SHP77 treated with DMSO at 0.1 percent for 48 hours (cell line): Measurements from ENCODE around the gene CCDC148.

Experiments
- DNase-seq: peaks from one replicate; lab custom pipeline; 2025; lab: John Stamatoyannopoulos, UW

Gene CCDC148

GRCh38 chr2:158174495-158174894, 282.1 kb downstream of the CCDC148 start:
- no peak for DNase-seq

DNA sequence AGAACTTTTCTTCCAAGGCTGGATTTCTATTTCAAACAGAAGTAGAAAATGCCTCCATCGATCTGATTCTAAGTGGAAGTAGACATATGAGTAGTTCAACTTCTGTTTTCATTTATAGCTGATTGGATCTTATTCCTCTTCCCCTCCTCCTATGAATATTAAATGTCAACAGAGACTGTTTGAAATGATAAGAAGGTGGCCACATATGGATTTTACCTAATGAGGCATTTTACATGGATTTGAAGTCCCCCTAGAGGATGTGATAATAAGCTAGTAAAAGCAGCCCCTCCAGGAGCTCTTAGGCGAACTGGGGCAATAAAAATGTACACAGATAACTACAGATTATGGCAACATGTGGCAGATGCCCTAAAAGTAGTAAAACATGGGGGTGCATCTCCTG, 283.8 kb downstream of the CCDC148 start:
- no peak for DNase-seq

- DNase-seq: no peak
Measured at GRCh38 chr2:158154596-158154995, 302.0 kb downstream of the CCDC148 start.

- no peak for DNase-seq
Measured at GRCh38 chr2:158153270-158154015, 303.1 kb downstream of the CCDC148 start.

DNA sequence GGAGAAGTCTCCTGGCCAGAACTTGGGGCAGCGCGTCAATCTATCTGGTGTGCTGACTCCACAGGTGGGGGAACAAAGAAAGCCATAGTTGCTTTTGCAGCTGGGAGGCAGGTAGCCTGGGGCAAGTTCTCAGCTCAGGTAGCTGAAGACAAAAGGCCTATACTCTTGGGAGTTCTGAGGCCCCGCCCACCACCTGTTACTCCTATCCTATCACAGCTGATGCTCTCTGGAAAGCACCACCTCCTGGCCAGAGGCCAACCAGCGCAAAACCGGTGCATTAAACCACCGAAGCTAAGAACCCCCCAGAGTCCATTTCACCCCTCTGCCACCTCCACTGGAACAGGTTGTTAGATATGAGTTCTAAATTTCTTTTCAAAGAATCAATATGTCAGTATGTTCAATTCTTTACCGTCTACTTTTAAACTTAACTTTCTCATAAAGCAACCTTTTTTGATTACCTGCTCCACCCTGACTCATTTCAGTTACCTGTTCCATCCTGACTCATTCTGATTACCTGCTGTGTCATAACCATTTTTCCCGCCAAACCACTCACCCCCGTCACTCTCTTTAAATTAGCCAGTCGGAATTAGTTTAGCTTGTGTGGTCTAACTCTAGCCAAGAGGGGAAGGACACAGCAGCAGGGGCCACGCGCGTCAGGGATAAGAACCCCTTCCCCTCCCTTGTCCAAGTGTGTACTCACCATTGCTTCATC, 311.5 kb downstream of the CCDC148 start:
- no peak for DNase-seq

DNA sequence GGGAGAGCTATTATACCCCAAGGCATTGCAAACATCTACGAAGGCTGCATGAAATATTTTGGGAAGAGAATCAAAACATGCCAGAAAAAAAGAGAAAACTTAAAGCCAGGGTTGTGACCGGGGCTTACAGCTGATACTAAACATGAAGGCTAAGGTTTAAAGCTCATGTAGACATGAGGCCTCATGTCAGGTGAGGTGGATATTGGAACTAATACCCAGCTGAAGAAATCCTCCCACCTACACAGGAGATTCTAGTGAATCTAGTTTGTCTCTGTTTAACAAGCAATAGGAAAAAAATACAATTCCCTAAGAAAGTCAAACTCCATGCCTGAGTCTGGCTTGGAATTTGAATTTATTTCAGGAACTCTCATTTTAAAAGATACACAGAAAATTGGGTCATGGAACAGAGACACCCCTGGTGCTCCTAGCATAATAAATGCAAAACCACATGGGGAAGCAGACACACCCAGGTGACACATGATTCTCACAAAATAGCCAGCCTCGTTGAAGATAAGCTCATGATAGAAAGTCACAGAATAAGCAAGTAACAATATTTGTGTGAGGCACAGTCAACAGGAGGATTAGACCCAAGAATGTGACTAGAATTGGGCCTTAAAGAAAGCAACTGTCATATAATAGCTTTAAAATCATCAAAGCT, 312.7 kb downstream of the CCDC148 start:
- no peak for DNase-seq

DNA sequence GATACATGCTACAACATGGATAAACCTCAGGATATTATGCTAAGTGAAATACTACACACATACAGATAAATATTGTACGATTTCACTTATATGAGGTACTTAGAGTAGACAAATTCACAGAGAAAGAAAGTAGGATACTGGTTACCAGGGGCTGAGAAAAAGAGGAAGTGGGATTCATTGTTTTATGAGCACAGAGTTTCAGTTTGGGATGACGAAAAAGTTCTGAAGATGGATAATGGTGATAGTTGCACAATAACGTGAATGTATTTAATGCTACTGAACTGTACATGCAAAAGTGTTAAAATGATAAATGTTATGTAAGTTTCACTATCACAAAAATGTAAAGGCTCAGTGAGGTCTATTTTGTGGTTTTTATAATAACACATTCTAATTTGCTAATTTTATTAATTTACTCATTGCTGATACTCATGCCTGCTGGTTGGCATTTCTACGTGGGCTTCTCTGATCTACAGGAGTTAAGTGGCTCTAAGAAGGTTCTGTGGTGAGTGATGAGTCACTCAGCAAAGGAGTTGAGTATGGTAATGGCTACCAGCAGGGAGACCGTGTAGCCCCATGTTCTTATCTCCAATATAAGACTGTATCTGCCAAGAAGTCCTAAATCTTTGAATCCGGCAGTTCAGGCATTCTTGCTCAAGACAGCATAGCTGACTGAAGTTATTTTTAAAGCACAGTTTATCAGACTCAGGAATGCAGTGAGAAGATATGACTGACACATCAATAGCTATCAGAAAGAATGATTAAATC, 313.8 kb downstream of the CCDC148 start:
- DNase-seq: no peak

- no peak for DNase-seq
Measured at GRCh38 chr2:158142165-158142564, 314.4 kb downstream of the CCDC148 start.

DNA sequence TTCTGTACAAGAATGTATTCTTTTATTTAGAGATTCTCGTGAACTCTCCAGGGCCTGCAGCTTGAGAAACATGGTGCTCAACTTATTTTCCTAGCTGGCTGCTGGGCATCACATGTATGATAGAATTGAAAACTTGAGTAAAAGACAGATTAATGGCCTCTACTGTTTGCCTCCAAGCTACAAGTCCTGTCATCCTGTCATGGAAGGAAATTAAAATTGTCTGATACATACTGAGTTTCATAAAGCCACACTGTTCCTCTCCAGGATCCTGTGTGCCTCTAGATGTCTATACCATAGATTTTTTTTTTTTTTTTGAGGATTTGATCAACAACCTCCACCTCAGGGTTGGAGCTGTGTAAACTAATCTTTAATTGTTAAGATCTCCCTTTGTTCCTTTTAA, 316.4 kb downstream of the CCDC148 start:
- DNase-seq: no peak

DNA sequence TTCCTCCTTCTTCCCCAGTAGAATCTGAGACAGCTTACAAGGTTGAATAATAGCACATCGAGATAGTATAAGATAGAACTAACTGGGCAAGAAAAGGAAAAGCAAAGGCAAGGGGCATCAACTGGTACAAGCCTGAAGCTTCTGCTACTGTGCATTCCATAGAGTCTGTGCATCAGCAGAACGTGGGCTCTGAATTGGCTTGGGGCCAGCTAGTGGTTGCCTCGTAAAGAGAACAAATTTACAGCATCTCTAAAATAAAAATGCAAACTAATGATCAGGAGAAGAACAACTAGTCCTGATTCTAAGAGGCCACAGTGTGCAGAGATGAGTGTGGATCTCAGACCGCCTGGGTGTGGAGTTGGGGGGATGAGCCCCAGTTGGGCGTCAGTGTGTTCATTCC, 318.3 kb downstream of the CCDC148 start:
- no peak for DNase-seq

DNA sequence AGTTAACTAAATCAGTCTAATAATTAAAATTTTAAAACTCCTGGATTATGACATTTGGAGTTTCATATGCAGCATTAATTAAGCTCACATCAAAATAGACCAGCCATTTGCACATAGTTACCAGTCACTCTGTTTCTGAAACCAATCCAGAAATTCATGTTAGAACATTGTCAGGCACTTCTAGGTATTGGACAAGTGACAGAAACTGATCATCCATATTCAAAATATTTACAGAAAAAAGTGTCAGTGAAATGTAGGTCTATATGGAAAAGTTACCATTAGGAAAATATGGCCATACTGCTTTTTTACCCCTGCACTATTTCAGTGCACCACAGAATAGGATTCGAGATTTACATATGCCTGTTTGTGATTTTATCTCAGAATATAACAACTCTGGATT, 321.5 kb downstream of the CCDC148 start:
- no peak for DNase-seq

GRCh38 chr2:158134655-158135054, 321.9 kb downstream of the CCDC148 start:
- DNase-seq: no peak

DNA sequence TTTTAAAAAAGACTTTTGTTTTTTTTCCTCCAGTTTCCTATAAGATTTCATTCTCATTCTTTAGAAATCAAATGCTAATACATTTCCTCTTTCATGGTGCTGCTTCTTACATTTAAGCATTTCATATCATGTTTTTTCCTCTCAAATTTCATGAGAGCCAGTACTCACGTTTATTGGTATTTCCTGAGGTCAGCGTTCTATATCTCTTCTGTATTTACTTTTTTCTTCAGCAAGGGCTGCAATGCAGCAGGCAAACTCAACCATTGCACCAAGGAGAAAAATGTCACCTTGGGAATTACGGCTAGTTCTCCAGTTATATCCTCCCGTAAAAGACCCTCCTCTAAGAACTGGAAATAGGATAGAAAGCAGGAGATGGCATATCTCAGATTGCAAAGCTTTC, 322.5 kb downstream of the CCDC148 start:
- DNase-seq: no peak

DNA sequence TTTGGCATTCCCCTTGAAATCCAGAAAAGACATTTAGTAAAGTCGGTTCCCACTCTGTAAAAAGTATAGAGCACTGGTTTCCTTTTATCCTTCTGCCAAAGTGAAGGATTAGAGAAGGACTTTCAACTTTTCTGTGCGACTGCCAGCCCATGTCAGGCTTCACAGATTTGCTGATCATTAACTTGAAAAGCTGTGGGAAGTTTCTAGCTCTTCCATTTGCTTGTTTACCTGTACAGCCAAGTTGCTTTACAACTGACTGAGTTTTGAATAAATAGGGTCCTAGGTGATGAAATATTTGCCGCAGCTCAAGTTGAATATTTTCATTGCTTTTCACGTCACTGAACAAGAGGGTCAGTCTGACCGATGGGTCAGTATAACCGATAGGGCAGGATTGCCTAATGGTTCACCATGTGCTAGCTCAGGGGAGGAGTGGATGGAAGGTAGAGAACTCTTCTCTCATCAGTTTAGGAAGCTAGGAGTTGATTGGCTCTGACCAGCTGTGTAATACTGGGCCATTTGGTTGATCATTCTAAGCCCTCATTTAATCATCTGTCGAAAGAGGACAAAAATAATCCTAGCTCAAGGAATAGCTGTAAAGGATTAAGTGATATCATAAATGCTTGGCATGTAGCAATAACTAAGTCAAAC, 324.5 kb downstream of the CCDC148 start:
- no peak for DNase-seq

DNA sequence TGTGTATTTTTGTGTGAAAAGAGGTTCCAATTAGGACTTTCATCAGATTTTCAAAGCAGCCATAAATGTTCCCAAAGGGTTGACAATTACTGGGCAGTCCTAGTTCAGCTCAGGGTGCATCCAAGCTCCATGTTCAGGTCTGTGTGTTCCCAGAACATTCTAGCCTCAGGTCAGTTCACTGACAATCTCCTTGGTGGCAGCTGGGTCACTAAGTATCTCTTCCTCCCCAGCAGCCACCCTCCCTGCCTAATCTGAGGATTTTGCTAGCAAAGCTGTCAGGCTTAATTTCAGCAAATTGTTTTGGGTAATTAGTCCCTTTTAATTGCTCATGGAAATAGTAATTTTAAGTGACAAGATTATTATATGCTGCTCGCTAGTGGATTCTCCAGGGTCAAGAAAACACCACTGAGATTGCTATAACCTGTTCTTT, 325.1 kb downstream of the CCDC148 start:
- DNase-seq: no peak

GRCh38 chr2:158130832-158131473, 325.6 kb downstream of the CCDC148 start:
- DNase-seq: no peak

- no peak for DNase-seq
Measured at GRCh38 chr2:158129037-158129436, 327.5 kb downstream of the CCDC148 start.

DNA sequence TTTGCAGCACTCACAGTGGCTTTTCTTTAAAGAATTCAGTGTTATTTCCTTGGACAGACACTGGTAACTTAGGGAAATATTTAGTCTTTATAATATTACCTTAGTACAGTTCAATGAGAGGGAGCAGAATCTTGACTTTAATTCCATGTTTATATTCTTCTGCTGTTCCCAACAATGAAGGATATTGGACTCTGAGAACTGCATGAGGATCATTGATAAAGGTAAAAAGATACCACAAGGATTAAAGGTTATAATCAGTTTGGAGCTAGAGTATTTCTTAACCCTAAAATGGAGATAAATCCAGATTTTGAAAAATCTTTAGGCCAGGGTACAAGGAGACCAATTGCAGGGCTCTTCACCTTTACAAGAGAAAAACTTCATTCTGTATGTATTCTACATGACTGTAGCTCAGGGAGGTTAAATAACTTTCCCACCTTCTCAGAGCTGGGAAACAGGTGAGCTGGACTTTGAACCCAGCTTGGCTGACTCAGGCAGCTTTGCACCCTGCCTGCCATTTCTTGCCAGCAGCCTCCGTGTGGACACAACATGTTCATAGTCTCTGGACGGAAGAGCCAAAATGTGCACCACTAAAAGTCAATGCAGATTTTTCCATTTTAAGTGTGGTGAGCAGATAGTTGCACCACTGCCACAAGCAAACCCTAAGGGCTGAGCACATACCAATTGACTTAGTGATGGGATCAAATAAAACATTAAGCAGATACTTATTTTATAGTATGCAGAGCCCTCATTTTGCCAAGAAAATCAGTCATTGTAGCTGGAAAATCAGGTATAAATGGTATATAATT, 328.2 kb downstream of the CCDC148 start:
- no peak for DNase-seq

- no peak for DNase-seq
Measured at GRCh38 chr2:158127380-158127804, 329.2 kb downstream of the CCDC148 start.

- no peak for DNase-seq
Measured at GRCh38 chr2:158125756-158126498, 330.6 kb downstream of the CCDC148 start.
